ENCODE measurements around the gene AFG1L. TPM values are rescaled to one million over a fixed set of nuclear protein-coding genes. Genes with fewer than 3 reads are reported as not detected.
"Not testable (repeated sequence)": the region's sequence is repeated elsewhere in the genome, so short reads cannot be mapped to it uniquely, and the experiment has no call there.

Gene AFG1L
- total RNA-seq, 1 experiment from 2014 or later = 4.9 TPM

GRCh38 chr6:108448481-108448880 lies 153.6 kb downstream of the AFG1L start:
- Histone ChIP-seq H3K36me3 (ENCODE audit: control insufficient read depth in 1 of 2, insufficient read depth in 2 of 2, low read length in 2 of 2) (no peaks in the 10 kb centered on the region), H3K9me3 (ENCODE audit: control insufficient read depth in 1 of 2, insufficient read depth in 1 of 2, low read depth in 1 of 2, low read length in 2 of 2) (no peaks in the 10 kb centered on the region), H3K79me2 (ENCODE audit: insufficient read depth, low read length) (no peaks in the 10 kb centered on the region), H3K9ac (ENCODE audit: low read length) (no peak overlapping the region), H3K27me3 (ENCODE audit: insufficient read depth, low read length) (no peaks in the 10 kb centered on the region), H3K4me1 (ENCODE audit: control insufficient read depth in 1 of 2, insufficient read depth in 2 of 2, low read length in 2 of 2) (no peaks in the 10 kb centered on the region), H3K9me2 (ENCODE audit: insufficient read depth) (no peaks in the 10 kb centered on the region), H4K20me1 (ENCODE audit: insufficient read depth) (no peaks in the 10 kb centered on the region), H3K4me3 (replicated peaks in 1 of 2; ENCODE audit: low read depth in 1 of 2, low read length in 2 of 2) (no peak overlapping the region), H3K4me2 (ENCODE audit: low read length) (no peak overlapping the region), H2AFZ (ENCODE audit: low read depth, low read length, poor library complexity, severe bottlenecking) (no peak overlapping the region), H3K27ac (ENCODE audit: low read depth, low read length) (no peak overlapping the region)
- intact Hi-C loops (cut with micrococcal nuclease) = no loop called here
- CTCF ChIA-PET = no interaction called here
- RAD21 ChIA-PET (ENCODE audit: low non-redundant PET in 1 of 2, low total read pairs in 2 of 2, uncharacterized antibody in 2 of 2, unreplicated experiment in 2 of 2) = no interaction called here
- POLR2A ChIA-PET = no interaction called here
- no TSS peak for BruUV-seq (replicated peaks)
- no peak for ATAC-seq
- DNase-seq (ENCODE audit: low read depth, low spot score) = no peak
- TF ChIP-seq EZH2 (IDR thresholded peaks at IDR 0.05) (no peak), POLR2AphosphoS5 (IDR thresholded peaks at IDR 0.05; ENCODE audit: low read depth, low read length) (no peak), POLR2A (IDR thresholded peaks at IDR 0.05; ENCODE audit: borderline replicate concordance, extremely low read depth, insufficient read depth, insufficient read length) (no peak), CEBPB (IDR thresholded peaks at IDR 0.05; ENCODE audit: low read depth) (no peak), SIN3A (IDR thresholded peaks at IDR 0.05; ENCODE audit: low read depth) (no peak), EGR1 (IDR thresholded peaks at IDR 0.05; ENCODE audit: low read depth) (no peak)

GRCh38 chr6:108449717-108450116 lies 154.9 kb downstream of the AFG1L start:
- ATAC-seq; RAD21 ChIA-PET (ENCODE audit: low non-redundant PET in 1 of 2, low total read pairs in 2 of 2, uncharacterized antibody in 2 of 2, unreplicated experiment in 2 of 2); H3K9ac ChIP-seq (ENCODE audit: low read length); BruUV-seq (replicated peaks); H3K27me3 ChIP-seq (ENCODE audit: insufficient read depth, low read length); CTCF ChIA-PET; H4K20me1 ChIP-seq (ENCODE audit: insufficient read depth); H3K4me3 ChIP-seq (replicated peaks in 1 of 2; ENCODE audit: low read depth in 1 of 2, low read length in 2 of 2); H3K36me3 ChIP-seq (ENCODE audit: control insufficient read depth in 1 of 2, insufficient read depth in 2 of 2, low read length in 2 of 2); H3K4me1 ChIP-seq (ENCODE audit: control insufficient read depth in 1 of 2, insufficient read depth in 2 of 2, low read length in 2 of 2); H3K27ac ChIP-seq (ENCODE audit: low read depth, low read length); H3K9me3 ChIP-seq (ENCODE audit: control insufficient read depth in 1 of 2, insufficient read depth in 1 of 2, low read depth in 1 of 2, low read length in 2 of 2); DNase-seq (ENCODE audit: low read depth, low spot score); H2AFZ ChIP-seq (ENCODE audit: low read depth, low read length, poor library complexity, severe bottlenecking); H3K79me2 ChIP-seq (ENCODE audit: insufficient read depth, low read length); H3K4me2 ChIP-seq (ENCODE audit: low read length); intact Hi-C loops (cut with micrococcal nuclease); POLR2A ChIA-PET; H3K9me2 ChIP-seq (ENCODE audit: insufficient read depth): not testable (repeated sequence)

Data from HCT116 (cell line).